ENCODE results near the gene SLC2A11. TPM values are rescaled to one million over a fixed set of nuclear protein-coding genes. Genes with fewer than 3 reads are reported as not detected.

Gene SLC2A11
- total and polyA plus RNA-seq, 4 donors, result 3.4 to 9.0 (median 4.3) TPM

- peak in 1 of 2 donors; percentile 44 for TF ChIP-seq EGR1 (IDR thresholded peaks at IDR 0.05; ENCODE audit: low read depth in 2 of 2)
- TF ChIP-seq REST (IDR thresholded peaks at IDR 0.05), result peak; percentile 90
- TF ChIP-seq RXRA (IDR thresholded peaks at IDR 0.05), result peak; percentile 49 to 52
- TF ChIP-seq ATF3 (IDR thresholded peaks at IDR 0.05), result no peak
- TF ChIP-seq FOXA2 (IDR thresholded peaks at IDR 0.05), result no peak
Measured at GRCh38 chr22:23913661-23914353, 56.1 kb downstream of the SLC2A11 start (continued).

GRCh38 chr22:23915290-23915689, 57.6 kb downstream of the SLC2A11 start:
- TF ChIP-seq RXRA (IDR thresholded peaks at IDR 0.05) (no peak), TAF1 (conservative IDR thresholded peaks at IDR 0.05) (no peak), CTCF (IDR thresholded peaks at IDR 0.05; ENCODE audit: low read depth, low read length, missing input control) (no peak), EGR1 (IDR thresholded peaks at IDR 0.05; ENCODE audit: low read depth in 2 of 2) (no peak), YY1 (IDR thresholded peaks at IDR 0.05) (no peak), REST (IDR thresholded peaks at IDR 0.05) (no peak), HNF4G (IDR thresholded peaks at IDR 0.05) (no peak), SP1 (IDR thresholded peaks at IDR 0.05) (no peak), MAX (IDR thresholded peaks at IDR 0.05) (no peak), HNF4A (conservative IDR thresholded peaks at IDR 0.05) (no peak), GABPA (IDR thresholded peaks at IDR 0.05 in 1 of 2, conservative IDR thresholded peaks at IDR 0.05 in 1 of 2) (no peak), ZBTB33 (IDR thresholded peaks at IDR 0.05) (no peak), JUND (IDR thresholded peaks at IDR 0.05) (no peak), FOXA1 (IDR thresholded peaks at IDR 0.05) (no peak), ATF3 (IDR thresholded peaks at IDR 0.05) (no peak), NR2F2 (IDR thresholded peaks at IDR 0.05) (no peak), RAD21 (IDR thresholded peaks at IDR 0.05) (no peak), FOXA2 (IDR thresholded peaks at IDR 0.05) (no peak)
- Histone ChIP-seq H3K27me3 (ENCODE audit: control insufficient read depth in 4 of 4, insufficient read depth in 4 of 4, low read length in 3 of 4) (no peaks in the 10 kb centered on the region), H3K27ac (ENCODE audit: low read depth in 1 of 2, low read length in 2 of 2) (no peak overlapping the region), H3K4me3 (ENCODE audit: low read depth in 1 of 3, low read length in 3 of 3) (no peak overlapping the region), H3K9ac (ENCODE audit: low read depth in 1 of 2, low read length in 2 of 2) (no peak overlapping the region), H3K36me3 (ENCODE audit: control insufficient read depth in 4 of 4, insufficient read depth in 3 of 4, low read depth in 1 of 4, low read length in 3 of 4) (peaks cover 0 to 2% (median 0%) of the 10 kb centered on the region in 4 donors), H3K4me1 (ENCODE audit: control insufficient read depth in 4 of 4, insufficient read depth in 4 of 4, low read length in 3 of 4) (peaks cover 0 to 22% (median 5%) of the 10 kb centered on the region in 4 donors), H3K9me3 (ENCODE audit: control insufficient read depth in 4 of 4, low read length in 3 of 4) (no peaks in the 10 kb centered on the region)
- no peak for DNase-seq (ENCODE audit: low spot score)
- 78% methylated on average over 3 of the region's 3 CpGs for WGBS

All from liver (tissue), 9 donors.